Activated CD4-positive, alpha-beta memory T cell treated with anti-CD3 and anti-CD28 coated beads for 36 hours (primary cell): Measurements from ENCODE around the gene TRPM7. TPM values are rescaled to one million over a fixed set of nuclear protein-coding genes. Genes with fewer than 3 reads are reported as not detected.
A peak's percentile ranks its signal among the peaks of the same experiment; 100 is the strongest.
"Not testable (repeated sequence)": the region's sequence is repeated elsewhere in the genome, so short reads cannot be mapped to it uniquely, and the experiment has no call there.

Experiments used
- CTCF ChIA-PET: fragments of 350-600 bp; sonication (Branson Sonifier 250); formaldehyde crosslinking; loops from one replicate; lab custom pipeline; 2021; ENCODE audit warnings: antibody characterized with exemption, inconsistent platforms; lab: Charles Lee
- POLR2A ChIA-PET: fragments of 350-600 bp; sonication (Branson Sonifier 250); formaldehyde crosslinking; loops from one replicate; lab custom pipeline; 2021; ENCODE audit warnings: antibody characterized with exemption; lab: Charles Lee
- DNase-seq: peaks from one replicate; pipeline ENCODE4 v3.0.0-alpha.2; 2020
- H3K27ac Mint-ChIP-seq: one replicate; pipeline ENCODE4 v1.8.0; 2021; ENCODE audit warnings: mixed read lengths
- H3K27me3 Mint-ChIP-seq: one replicate; pipeline ENCODE4 v1.8.0; 2021; ENCODE audit warnings: mixed read lengths
- H3K36me3 Mint-ChIP-seq: one replicate; pipeline ENCODE4 v1.8.0; 2021; ENCODE audit warnings: mixed read lengths
- H3K4me1 Mint-ChIP-seq: one replicate; pipeline ENCODE4 v1.8.0; 2021; ENCODE audit warnings: low read depth, mixed read lengths
- H3K4me3 Mint-ChIP-seq: one replicate; pipeline ENCODE4 v1.8.0; 2021; ENCODE audit warnings: mild to moderate bottlenecking, mixed read lengths
- H3K9me3 Mint-ChIP-seq: one replicate; pipeline ENCODE4 v1.8.0; 2021; ENCODE audit warnings: mixed read lengths
- intact Hi-C: fragments of 100-400 bp; cut with micrococcal nuclease; formaldehyde crosslinking; loops from one replicate; pipeline ENCODE4 v1.15.1; 2023
- total RNA-seq, 2 experiments: library from RNA; stranded (reverse); gene quantifications; one replicate each; pipeline ENCODE4 v1.2.3, GENCODE V29; 2021

TRPM7 gene
- total RNA-seq, 2 experiments from 2014 or later: 37.4 to 44.8 TPM

GRCh38 chr15:50607129-50607528 lies 79.5 kb downstream of the TRPM7 start:
- H3K36me3 Mint-ChIP-seq: peaks cover 48% of the 10 kb centered on the region
- no peaks in the 10 kb centered on the region for H3K27me3 Mint-ChIP-seq
- no peak overlapping the region for H3K4me3 Mint-ChIP-seq
- CTCF ChIA-PET: no interaction called here
- POLR2A ChIA-PET: no interaction called here
- peaks cover 6% of the 10 kb centered on the region for H3K9me3 Mint-ChIP-seq
- intact Hi-C loops: no loop called here
- no peak for DNase-seq
- no peak overlapping the region for H3K27ac Mint-ChIP-seq
- no peaks in the 10 kb centered on the region for H3K4me1 Mint-ChIP-seq

GRCh38 chr15:50605462-50605861 lies 81.1 kb downstream of the TRPM7 start:
- Mint-ChIP-seq H3K4me3 (no peak overlapping the region), H3K36me3 (peaks cover 43% of the 10 kb centered on the region), H3K9me3 (peaks cover 7% of the 10 kb centered on the region), H3K27ac (no peak overlapping the region), H3K27me3 (no peaks in the 10 kb centered on the region), H3K4me1 (no peaks in the 10 kb centered on the region)
- intact Hi-C loops: no loop called here
- no peak for DNase-seq
- ChIA-PET CTCF (interaction anchor here (0.7 kb wide), 1 partner anchor 114 kb away, joined by 4 read pairs; no protein-coding TSS in a partner anchor), POLR2A (no interaction called here)

GRCh38 chr15:50602028-50602427 lies 84.6 kb downstream of the TRPM7 start:
- H3K4me1 Mint-ChIP-seq, H3K27me3 Mint-ChIP-seq, H3K9me3 Mint-ChIP-seq, H3K27ac Mint-ChIP-seq, H3K4me3 Mint-ChIP-seq, POLR2A ChIA-PET, intact Hi-C loops, DNase-seq: not testable (repeated sequence)
- CTCF ChIA-PET: interaction anchor here (0.6 kb wide), 1 partner anchor 283 kb away, joined by 3 read pairs; no protein-coding TSS in a partner anchor
- H3K36me3 Mint-ChIP-seq: peaks cover 45% of the 10 kb centered on the region

- Mint-ChIP-seq H3K4me1 (no peaks in the 10 kb centered on the region), H3K9me3 (no peaks in the 10 kb centered on the region), H3K36me3 (peaks cover 37% of the 10 kb centered on the region), H3K27me3 (no peaks in the 10 kb centered on the region), H3K27ac (no peak overlapping the region), H3K4me3 (no peak overlapping the region)
- intact Hi-C loops: no loop called here
- ChIA-PET POLR2A (no interaction called here), CTCF (no interaction called here)
- no peak for DNase-seq
These were observed 92.3 kb downstream of the TRPM7 start for GRCh38 chr15:50594311-50594710.

DNA sequence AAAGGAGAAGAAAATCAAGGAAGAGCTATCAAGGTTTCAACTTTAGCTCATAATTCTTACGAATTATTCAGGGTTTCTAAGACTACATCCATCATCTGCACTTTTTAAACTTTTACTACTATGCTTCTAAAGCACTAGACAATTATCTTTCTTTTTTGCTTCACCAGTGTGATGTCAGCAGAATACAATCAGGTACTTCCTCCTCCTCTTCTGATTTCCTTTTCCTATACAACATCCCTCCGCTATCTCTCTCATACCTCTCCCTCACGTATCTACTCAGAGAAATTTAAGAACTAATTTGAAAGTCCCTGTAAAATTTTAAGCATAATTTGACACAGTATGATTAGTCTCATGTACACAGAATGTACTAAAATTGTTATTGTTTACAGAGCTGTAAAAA lies 92.8 kb downstream of the TRPM7 start:
- Mint-ChIP-seq H3K4me3 (no peak overlapping the region), H3K27ac (no peak overlapping the region), H3K27me3 (no peaks in the 10 kb centered on the region), H3K36me3 (peaks cover 35% of the 10 kb centered on the region), H3K4me1 (no peaks in the 10 kb centered on the region), H3K9me3 (no peaks in the 10 kb centered on the region)
- intact Hi-C loops: no loop called here
- POLR2A ChIA-PET: no interaction called here
- CTCF ChIA-PET: no interaction called here
- no peak for DNase-seq

GRCh38 chr15:50590288-50590687 lies 96.3 kb downstream of the TRPM7 start:
- DNase-seq: no peak
- H3K27ac Mint-ChIP-seq: no peak overlapping the region
- H3K27me3 Mint-ChIP-seq: no peaks in the 10 kb centered on the region
- no peaks in the 10 kb centered on the region for H3K4me1 Mint-ChIP-seq
- no peaks in the 10 kb centered on the region for H3K9me3 Mint-ChIP-seq
- CTCF ChIA-PET: no interaction called here
- H3K36me3 Mint-ChIP-seq: peaks cover 37% of the 10 kb centered on the region
- POLR2A ChIA-PET: no interaction called here
- intact Hi-C loops: no loop called here
- H3K4me3 Mint-ChIP-seq: no peak overlapping the region

GRCh38 chr15:50577492-50577891 lies 109.1 kb downstream of the TRPM7 start:
- Mint-ChIP-seq H3K9me3 (no peaks in the 10 kb centered on the region), H3K36me3 (peaks cover 31% of the 10 kb centered on the region), H3K27ac (no peak overlapping the region), H3K4me3 (no peak overlapping the region), H3K4me1 (no peaks in the 10 kb centered on the region), H3K27me3 (no peaks in the 10 kb centered on the region)
- CTCF ChIA-PET: no interaction called here
- intact Hi-C loops: no loop called here
- DNase-seq: no peak
- POLR2A ChIA-PET: no interaction called here

- Mint-ChIP-seq H3K4me1 (no peaks in the 10 kb centered on the region), H3K9me3 (no peaks in the 10 kb centered on the region), H3K27ac (no peak overlapping the region), H3K27me3 (no peaks in the 10 kb centered on the region), H3K4me3 (no peak overlapping the region), H3K36me3 (peaks cover 27% of the 10 kb centered on the region)
- POLR2A ChIA-PET: no interaction called here
- no peak for DNase-seq
- CTCF ChIA-PET: no interaction called here
- intact Hi-C loops: no loop called here
These were observed 110.4 kb downstream of the TRPM7 start for GRCh38 chr15:50576166-50576565.

- H3K9me3 Mint-ChIP-seq, H3K27ac Mint-ChIP-seq, H3K4me1 Mint-ChIP-seq, intact Hi-C loops, H3K27me3 Mint-ChIP-seq, DNase-seq, POLR2A ChIA-PET, H3K4me3 Mint-ChIP-seq, CTCF ChIA-PET: not testable (repeated sequence)
- peaks cover 33% of the 10 kb centered on the region for H3K36me3 Mint-ChIP-seq
These were observed 112.8 kb downstream of the TRPM7 start for GRCh38 chr15:50573842-50574241.

- DNase-seq: no peak
- H3K4me3 Mint-ChIP-seq: no peak overlapping the region
- peak overlapping the region; percentile 72 for H3K27ac Mint-ChIP-seq
- H3K36me3 Mint-ChIP-seq: peaks cover 29% of the 10 kb centered on the region
- ChIA-PET POLR2A (interaction anchor here (0.9 kb wide), 1 partner anchor 128 kb away, joined by 4 read pairs; no protein-coding TSS in a partner anchor), CTCF (no interaction called here)
- intact Hi-C loops: loop anchor here (5.0 to 10.0 kb wide), 2 partner anchors 79 to 211 kb away; no protein-coding TSS in a partner anchor
- H3K4me1 Mint-ChIP-seq: peaks cover 21% of the 10 kb centered on the region
- no peaks in the 10 kb centered on the region for H3K9me3 Mint-ChIP-seq
- no peaks in the 10 kb centered on the region for H3K27me3 Mint-ChIP-seq
These were observed 122.8 kb downstream of the TRPM7 start for GRCh38 chr15:50563756-50564155.

- Mint-ChIP-seq H3K27ac (peak overlapping the region; percentile 72), H3K36me3 (peaks cover 25% of the 10 kb centered on the region), H3K27me3 (no peaks in the 10 kb centered on the region), H3K4me3 (no peak overlapping the region), H3K9me3 (no peaks in the 10 kb centered on the region), H3K4me1 (peaks cover 23% of the 10 kb centered on the region)
- ChIA-PET POLR2A (interaction anchor here (0.5 to 1.6 kb wide), 3 partner anchors 128 to 208 kb away, joined by 4 read pairs; partner anchors contain the start of genes GABPB1 and USP8), CTCF (interaction anchor here (0.8 kb wide), 1 partner anchor 346 kb away, joined by 3 read pairs; no protein-coding TSS in a partner anchor)
- peak; percentile 38 for DNase-seq
- intact Hi-C loops: loop anchor here (5.0 to 10.0 kb wide), 2 partner anchors 78 to 211 kb away; no protein-coding TSS in a partner anchor
These were observed 123.6 kb downstream of the TRPM7 start for GRCh38 chr15:50562735-50563640.

DNA sequence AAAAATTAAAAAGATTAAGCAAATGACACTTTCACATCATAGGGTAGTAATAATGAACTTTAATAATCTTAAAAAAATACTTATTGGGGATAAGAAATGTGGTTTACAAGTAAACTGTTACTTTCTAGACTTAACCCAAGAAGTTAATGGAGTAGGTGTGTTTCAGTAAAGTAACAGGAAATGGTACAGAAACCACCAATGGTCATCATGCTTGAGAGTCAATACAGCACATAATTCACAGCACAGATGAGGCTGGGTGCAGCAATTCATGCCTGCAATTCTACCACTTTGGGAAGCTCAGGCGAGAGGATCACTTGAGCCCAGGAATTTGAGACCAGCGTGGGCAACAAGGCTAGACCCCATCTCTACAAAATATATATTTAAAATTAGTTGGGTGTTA lies 128.6 kb downstream of the TRPM7 start:
- intact Hi-C loops: no loop called here
- no peak for DNase-seq
- POLR2A ChIA-PET: interaction anchor here (0.6 kb wide), 1 partner anchor 202 kb away, joined by 3 read pairs; no protein-coding TSS in a partner anchor
- H3K9me3 Mint-ChIP-seq: no peaks in the 10 kb centered on the region
- no peak overlapping the region for H3K4me3 Mint-ChIP-seq
- CTCF ChIA-PET: no interaction called here
- no peaks in the 10 kb centered on the region for H3K27me3 Mint-ChIP-seq
- H3K36me3 Mint-ChIP-seq: peaks cover 15% of the 10 kb centered on the region
- H3K4me1 Mint-ChIP-seq: peaks cover 30% of the 10 kb centered on the region
- H3K27ac Mint-ChIP-seq: no peak overlapping the region
